ENCODE measurements around the gene RTN4R.

DNA sequence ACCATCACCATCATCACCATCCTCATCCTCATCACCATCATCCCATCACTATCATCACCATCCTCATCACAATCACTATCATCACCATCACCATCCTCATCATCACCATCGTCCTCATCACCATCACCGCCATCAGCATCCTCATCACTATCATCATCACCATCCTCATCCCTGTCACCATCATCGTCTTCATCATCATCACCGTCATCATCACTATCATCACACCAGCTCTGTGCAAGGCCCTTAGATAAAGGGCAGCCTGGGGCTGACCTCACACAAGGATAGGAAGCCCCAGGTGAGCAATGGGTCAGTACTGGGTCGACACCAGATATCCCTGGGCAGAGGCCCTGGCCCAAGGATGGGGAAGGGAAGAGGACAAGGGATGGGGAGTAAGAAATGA, 16.1 kb downstream of the RTN4R start:
- TF ChIP-seq, protein P1, sequence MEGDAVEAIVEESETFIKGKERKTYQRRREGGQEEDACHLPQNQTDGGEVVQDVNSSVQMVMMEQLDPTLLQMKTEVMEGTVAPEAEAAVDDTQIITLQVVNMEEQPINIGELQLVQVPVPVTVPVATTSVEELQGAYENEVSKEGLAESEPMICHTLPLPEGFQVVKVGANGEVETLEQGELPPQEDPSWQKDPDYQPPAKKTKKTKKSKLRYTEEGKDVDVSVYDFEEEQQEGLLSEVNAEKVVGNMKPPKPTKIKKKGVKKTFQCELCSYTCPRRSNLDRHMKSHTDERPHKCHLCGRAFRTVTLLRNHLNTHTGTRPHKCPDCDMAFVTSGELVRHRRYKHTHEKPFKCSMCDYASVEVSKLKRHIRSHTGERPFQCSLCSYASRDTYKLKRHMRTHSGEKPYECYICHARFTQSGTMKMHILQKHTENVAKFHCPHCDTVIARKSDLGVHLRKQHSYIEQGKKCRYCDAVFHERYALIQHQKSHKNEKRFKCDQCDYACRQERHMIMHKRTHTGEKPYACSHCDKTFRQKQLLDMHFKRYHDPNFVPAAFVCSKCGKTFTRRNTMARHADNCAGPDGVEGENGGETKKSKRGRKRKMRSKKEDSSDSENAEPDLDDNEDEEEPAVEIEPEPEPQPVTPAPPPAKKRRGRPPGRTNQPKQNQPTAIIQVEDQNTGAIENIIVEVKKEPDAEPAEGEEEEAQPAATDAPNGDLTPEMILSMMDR (IDR thresholded peaks at IDR 0.05): no peak
- no peak for TF ChIP-seq POLR2A (IDR thresholded peaks at IDR 0.05)
